Transverse colon (tissue), 4 donors: ENCODE results near the gene VAV2.

Experiments
- CTCF ChIP-seq, 5 experiments: fragments of 200-600 bp in 3 of 5; fragments of 450-650 bp in 2 of 5; sonication (generic) in 3 of 5; IDR thresholded peaks; 1 replicate in 2 of 5; 2 replicates in 3 of 5; pipeline ENCODE4 v1.5.1; 2016 to 2017; ENCODE audit warnings: antibody characterized with exemption in 5 of 5, inconsistent platforms in 3 of 5, mild to moderate bottlenecking in 2 of 5, moderate library complexity in 1 of 5
- EP300 ChIP-seq: sonication (generic); formaldehyde crosslinking; IDR thresholded peaks from one replicate; pipeline ENCODE4 v1.6.1; 2017; ENCODE audit warnings: antibody characterized with exemption, low read depth
- POLR2A ChIP-seq: fragments of 450-650 bp; IDR thresholded peaks from one replicate; pipeline ENCODE4 v1.6.1; 2016; ENCODE audit warnings: antibody characterized with exemption, mild to moderate bottlenecking, moderate library complexity
- POLR2AphosphoS5 ChIP-seq, 3 donors: sonication (generic); formaldehyde crosslinking; IDR thresholded peaks; one replicate each; pipeline ENCODE4 v1.6.1; 2016; ENCODE audit warnings: antibody characterized with exemption in 3 of 3

GRCh38 chr9:134031783-134032182, 39.7 kb upstream of the VAV2 start:
- TF ChIP-seq CTCF (IDR thresholded peaks at IDR 0.05) (no peak), POLR2A (no peak), EP300 (no peak), POLR2AphosphoS5 (IDR thresholded peaks at IDR 0.05) (no peak)
